Stimulated activated effector memory CD8-positive, alpha-beta T cell treated with anti-CD3 and anti-CD28 coated beads, Interleukin-12 subunit alpha, Interleukin-12 subunit beta, amount 100 ng/mL, for 72 hours (primary cell): ENCODE results near the gene SEC24D.
"Not testable (repeated sequence)": the region's sequence is repeated elsewhere in the genome, so short reads cannot be mapped to it uniquely, and the experiment has no call there.

ENCODE experiments used
- ATAC-seq: fragments of 150-1000 bp; cut with Tn5 transposase; 2 replicates; pipeline ENCODE4 v1.10.0; 2021
- DNase-seq, 2 donors: peaks; one replicate each; pipeline ENCODE4 v3.0.0; 2021 to 2022; ENCODE audit warnings: low spot score in 2 of 2
- H3K27ac Mint-ChIP-seq: one replicate; pipeline ENCODE4 v1.8.0; 2022; ENCODE audit warnings: mild to moderate bottlenecking, mixed read lengths
- H3K36me3 Mint-ChIP-seq: one replicate; pipeline ENCODE4 v1.8.0; 2022; ENCODE audit warnings: mild to moderate bottlenecking, mixed read lengths
- H3K4me1 Mint-ChIP-seq: one replicate; pipeline ENCODE4 v1.8.0; 2022; ENCODE audit warnings: mixed read lengths
- H3K4me3 Mint-ChIP-seq: one replicate; pipeline ENCODE4 v1.8.0; 2022; ENCODE audit warnings: mild to moderate bottlenecking, mixed read lengths
- H3K9me3 Mint-ChIP-seq: one replicate; pipeline ENCODE4 v1.8.0; 2022; ENCODE audit warnings: mixed read lengths

The SEC24D gene

GRCh38 chr4:118835571-118836300, at the start of gene SEC24D:
Gene SEC24D (minus strand): TSS chr4:118836126. CDS start chr4:118833696, 2,430 bp downstream.
- H3K9me3 Mint-ChIP-seq, result no peaks in the 10 kb centered on the region
- peaks cover 52% of the 10 kb centered on the region for H3K36me3 Mint-ChIP-seq
- H3K4me1 Mint-ChIP-seq, result peaks cover 31% of the 10 kb centered on the region
- peak within 1 kb of the TSS; percentile 96 for H3K27ac Mint-ChIP-seq
- DNase-seq (peak; percentile 90 to 92), ATAC-seq (peak; percentile 88)
- peak within 1 kb of the TSS; percentile 91 for H3K4me3 Mint-ChIP-seq

DNA sequence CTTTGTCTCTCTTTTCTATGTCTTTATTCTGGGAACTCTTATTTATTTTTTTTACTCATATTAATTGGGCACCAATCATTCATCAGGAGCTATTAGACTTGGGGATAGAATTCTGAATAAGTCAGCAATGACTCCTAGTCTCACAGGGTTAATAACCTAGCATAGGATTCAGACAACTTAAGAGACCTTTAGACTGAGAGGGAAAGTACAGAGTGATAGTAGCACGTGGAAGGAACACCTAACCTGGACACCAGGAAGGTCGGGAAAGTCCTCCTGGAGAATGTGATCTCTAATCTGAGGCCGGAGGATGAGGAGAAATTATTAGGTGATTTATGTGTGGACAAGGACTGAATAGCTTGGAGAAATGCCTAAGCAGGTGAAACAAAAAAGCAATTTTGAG, 48.8 kb upstream of the SEC24D start:
- Mint-ChIP-seq H3K27ac (no peak overlapping the region), H3K9me3 (no peaks in the 10 kb centered on the region), H3K36me3 (no peaks in the 10 kb centered on the region), H3K4me1 (peaks cover 11% of the 10 kb centered on the region), H3K4me3 (no peak overlapping the region)
- DNase-seq, result no peak
- no peak for ATAC-seq

DNA sequence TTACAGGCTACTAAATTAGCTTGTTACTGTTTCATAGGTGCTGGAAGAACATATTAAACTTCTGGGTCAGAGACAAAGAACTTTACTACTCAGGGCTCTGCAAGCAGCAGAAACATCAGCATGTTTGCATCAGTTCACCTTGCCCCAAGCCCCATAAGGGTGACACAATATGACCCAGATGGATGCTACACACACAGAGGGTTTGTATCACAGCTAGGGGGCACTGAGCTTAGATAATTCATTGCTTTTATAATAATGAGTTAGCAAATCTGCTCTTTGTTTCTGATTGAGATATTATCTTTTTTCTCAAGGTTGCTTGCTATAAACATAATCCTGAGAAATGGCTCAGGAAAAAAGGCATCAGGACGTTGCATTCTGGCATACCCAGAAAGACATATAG, 47.9 kb upstream of the SEC24D start:
- Mint-ChIP-seq H3K4me1 (peaks cover 7% of the 10 kb centered on the region), H3K36me3 (no peaks in the 10 kb centered on the region), H3K9me3 (no peaks in the 10 kb centered on the region), H3K27ac (no peak overlapping the region), H3K4me3 (no peak overlapping the region)
- DNase-seq (no peak), ATAC-seq (no peak)

DNA sequence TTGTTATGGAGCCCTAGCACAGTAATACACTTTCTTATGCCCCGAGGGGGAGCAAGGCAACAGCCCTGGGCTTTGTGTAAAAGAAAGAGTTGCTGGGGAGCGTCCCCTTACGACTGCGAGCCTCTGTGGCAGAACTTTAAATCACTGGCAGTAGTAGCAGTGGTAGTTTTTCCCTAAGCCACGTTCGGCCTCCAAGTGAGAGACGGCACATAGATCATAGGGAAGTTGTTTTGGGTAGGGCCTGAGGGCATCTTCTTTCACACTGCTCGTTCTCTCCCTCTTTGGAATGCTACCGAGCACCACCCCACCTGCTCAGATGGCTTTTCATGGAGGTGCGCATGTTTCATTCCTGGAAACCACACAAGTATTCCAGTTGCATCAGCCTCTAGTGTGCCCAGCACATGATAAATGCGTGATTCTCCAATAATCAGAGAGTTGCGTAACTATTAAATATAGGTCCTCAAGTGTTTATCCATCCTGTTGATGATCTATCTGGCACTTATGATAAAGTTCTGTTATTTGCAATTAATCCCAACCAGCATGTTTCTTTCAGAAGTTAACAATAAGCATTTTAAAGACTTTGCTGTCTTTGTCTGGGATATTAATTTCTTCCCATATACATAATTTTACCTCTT, 45.7 kb upstream of the SEC24D start:
- DNase-seq (no peak), ATAC-seq (no peak)
- no peak overlapping the region for H3K27ac Mint-ChIP-seq

DNA sequence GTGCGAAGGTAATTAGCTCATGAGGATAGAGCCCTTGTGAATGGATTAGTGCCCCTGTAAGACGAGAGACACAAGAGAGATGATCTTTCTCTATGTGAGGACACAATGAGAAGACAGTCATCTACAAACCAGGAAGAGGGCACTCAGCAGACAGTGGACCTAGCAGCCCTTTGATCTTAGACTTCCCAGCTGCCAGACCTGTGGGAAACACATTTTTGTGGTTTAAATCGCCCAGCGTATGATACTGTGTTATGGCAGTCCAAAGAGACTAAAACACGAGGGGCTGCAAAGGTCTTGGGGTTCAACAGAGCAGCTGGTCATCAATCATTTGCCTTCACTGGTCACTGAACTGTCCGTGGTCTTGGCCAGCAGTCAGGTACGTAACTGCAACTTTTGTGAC, 43.5 kb upstream of the SEC24D start:
- Mint-ChIP-seq H3K4me3 (no peak overlapping the region), H3K4me1 (no peaks in the 10 kb centered on the region), H3K27ac (no peak overlapping the region), H3K9me3 (no peaks in the 10 kb centered on the region), H3K36me3 (no peaks in the 10 kb centered on the region)
- ATAC-seq, result no peak
- DNase-seq, result no peak

More for the DNA sequence above, 45.7 kb upstream of the SEC24D start:
- no peaks in the 10 kb centered on the region for H3K9me3 Mint-ChIP-seq
- H3K4me3 Mint-ChIP-seq, result no peak overlapping the region
- no peaks in the 10 kb centered on the region for H3K36me3 Mint-ChIP-seq
- H3K4me1 Mint-ChIP-seq, result no peaks in the 10 kb centered on the region

DNA sequence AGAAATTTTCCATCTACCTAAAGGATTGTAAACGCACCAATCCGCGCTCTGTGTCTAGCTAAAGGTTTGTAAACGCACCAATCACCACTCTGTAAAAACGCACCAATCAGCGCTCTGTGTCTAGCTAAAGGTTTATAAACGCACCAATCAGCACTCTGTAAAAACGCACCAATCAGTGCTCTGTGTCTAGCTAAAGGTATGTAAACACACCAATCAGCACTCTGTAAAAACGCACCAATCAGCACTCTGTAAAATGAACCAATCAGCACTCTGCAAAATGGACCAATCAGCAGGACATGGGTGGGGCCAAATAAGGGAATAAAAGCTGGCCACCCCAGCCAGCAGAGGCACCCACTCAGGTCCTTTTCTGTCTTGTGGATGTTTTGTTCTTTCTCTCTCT, 42.6 kb upstream of the SEC24D start:
- not testable (repeated sequence) for H3K4me3 Mint-ChIP-seq, H3K27ac Mint-ChIP-seq, ATAC-seq, DNase-seq, H3K36me3 Mint-ChIP-seq, H3K4me1 Mint-ChIP-seq, H3K9me3 Mint-ChIP-seq

GRCh38 chr4:118877797-118878196, 41.9 kb upstream of the SEC24D start:
- Mint-ChIP-seq H3K4me1 (no peaks in the 10 kb centered on the region), H3K27ac (no peak overlapping the region), H3K9me3 (no peaks in the 10 kb centered on the region), H3K4me3 (no peak overlapping the region), H3K36me3 (no peaks in the 10 kb centered on the region)
- ATAC-seq (no peak), DNase-seq (no peak)

GRCh38 chr4:118872181-118872580, 36.3 kb upstream of the SEC24D start:
- DNase-seq, result no peak
- H3K4me1 Mint-ChIP-seq, result no peaks in the 10 kb centered on the region
- no peaks in the 10 kb centered on the region for H3K9me3 Mint-ChIP-seq

DNA sequence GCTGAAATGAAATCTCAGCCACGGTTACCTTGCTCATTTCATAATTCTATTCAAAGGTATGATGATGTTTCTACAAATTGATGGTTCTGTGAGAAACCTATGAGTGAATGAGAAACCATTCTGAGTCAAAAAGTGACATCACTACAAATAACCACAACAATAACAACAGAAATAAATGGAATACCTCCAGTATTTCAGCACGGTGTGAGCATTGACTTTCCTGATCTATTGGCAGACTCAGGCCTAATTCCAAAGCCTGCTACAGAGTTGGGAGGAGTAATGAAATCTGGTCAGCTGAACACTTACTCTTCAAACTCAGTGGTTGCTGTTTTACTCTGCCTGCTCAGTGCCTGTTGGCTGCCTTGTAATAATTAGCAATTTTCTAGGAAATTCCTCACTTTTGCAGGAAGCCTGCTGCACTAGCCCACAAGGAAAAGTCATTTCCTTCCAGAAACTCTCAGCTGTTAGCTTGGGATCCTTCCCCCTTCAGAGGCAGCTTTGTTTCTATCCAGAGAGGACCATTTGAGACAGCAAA, 33.9 kb upstream of the SEC24D start:
- no peaks in the 10 kb centered on the region for H3K36me3 Mint-ChIP-seq
- no peaks in the 10 kb centered on the region for H3K9me3 Mint-ChIP-seq
- peaks cover 6% of the 10 kb centered on the region for H3K4me1 Mint-ChIP-seq
- no peak overlapping the region for H3K4me3 Mint-ChIP-seq
- no peak overlapping the region for H3K27ac Mint-ChIP-seq
- DNase-seq (no peak), ATAC-seq (peak; percentile 19)

More at GRCh38 chr4:118872181-118872580, 36.3 kb upstream of the SEC24D start:
- H3K36me3 Mint-ChIP-seq, result no peaks in the 10 kb centered on the region
- no peak for ATAC-seq
- no peak overlapping the region for H3K27ac Mint-ChIP-seq
- no peak overlapping the region for H3K4me3 Mint-ChIP-seq

DNA sequence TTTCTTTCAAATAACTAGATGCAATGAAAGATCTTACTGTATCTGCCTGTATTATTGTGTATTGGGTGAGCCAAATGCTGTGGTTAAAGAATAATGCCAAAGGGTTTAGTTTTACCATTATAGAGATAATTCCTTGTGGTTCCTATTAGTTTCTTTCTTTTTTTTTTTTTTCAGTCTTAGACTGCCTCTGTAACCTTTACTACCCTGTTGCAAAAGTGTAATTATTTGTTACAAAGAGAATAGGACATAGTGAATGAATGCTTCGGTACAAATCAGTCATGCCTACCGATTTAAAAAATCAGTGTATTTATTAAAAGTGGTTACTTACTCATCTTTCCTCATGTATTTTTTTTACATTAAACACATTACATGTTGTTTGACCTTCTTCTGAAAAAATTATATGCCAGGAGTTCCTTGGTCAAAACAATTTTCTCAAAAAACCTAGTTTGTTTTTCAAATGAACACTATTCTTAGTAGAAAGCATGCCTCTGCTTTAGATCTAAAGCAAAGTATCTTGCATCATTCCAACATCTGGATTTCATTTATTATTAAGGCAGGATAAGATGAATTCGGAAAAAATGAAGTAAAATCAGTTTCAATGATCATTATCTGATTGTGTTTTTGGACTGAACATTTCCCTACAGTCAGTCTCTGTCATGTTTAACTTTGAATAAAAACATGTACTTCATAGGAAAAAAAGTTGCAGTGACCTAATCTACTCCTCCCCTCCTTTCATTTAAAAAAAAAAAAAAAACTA, 31.6 kb upstream of the SEC24D start:
- H3K4me3 Mint-ChIP-seq, result no peak overlapping the region
- no peak for DNase-seq
- no peak overlapping the region for H3K27ac Mint-ChIP-seq
- H3K9me3 Mint-ChIP-seq, result no peaks in the 10 kb centered on the region
- no peak for ATAC-seq
- H3K4me1 Mint-ChIP-seq, result peaks cover 6% of the 10 kb centered on the region
- no peaks in the 10 kb centered on the region for H3K36me3 Mint-ChIP-seq

GRCh38 chr4:118866442-118866841, 30.5 kb upstream of the SEC24D start:
- DNase-seq (no peak), ATAC-seq (no peak)
- Mint-ChIP-seq H3K4me1 (peaks cover 6% of the 10 kb centered on the region), H3K9me3 (no peaks in the 10 kb centered on the region), H3K4me3 (no peak overlapping the region), H3K36me3 (no peaks in the 10 kb centered on the region), H3K27ac (no peak overlapping the region)

DNA sequence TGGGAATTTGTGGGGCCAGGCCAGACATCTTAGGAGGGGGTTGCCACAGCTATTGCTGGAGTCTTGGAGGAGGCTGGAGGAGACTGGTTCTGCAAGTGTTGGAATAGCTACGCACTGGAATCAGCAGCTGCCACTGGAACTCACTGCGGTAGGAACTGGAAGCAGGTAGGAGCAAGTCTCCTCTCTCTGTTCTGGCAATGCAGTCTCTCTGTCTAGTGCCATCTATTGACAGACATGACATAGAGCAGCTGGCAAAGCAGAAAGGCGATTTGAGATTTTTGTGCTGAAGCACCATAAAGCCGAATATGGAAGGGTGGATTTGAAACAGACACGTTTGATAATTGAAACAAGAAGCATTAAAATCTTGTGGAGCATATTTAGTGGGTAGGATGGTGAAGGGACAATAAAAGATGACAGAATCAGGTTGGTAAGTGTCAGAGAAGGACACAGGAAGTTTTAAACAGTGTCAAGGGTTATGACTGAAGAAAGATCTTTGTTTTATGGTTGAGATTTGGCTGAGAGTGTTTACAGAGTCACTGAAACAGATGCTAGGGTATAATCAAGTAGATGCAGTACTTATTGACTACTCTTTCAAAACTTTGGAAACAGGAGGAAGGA, 29.3 kb upstream of the SEC24D start:
- DNase-seq (no peak), ATAC-seq (no peak)
- peaks cover 6% of the 10 kb centered on the region for H3K4me1 Mint-ChIP-seq
- H3K27ac Mint-ChIP-seq, result no peak overlapping the region
- H3K36me3 Mint-ChIP-seq, result no peaks in the 10 kb centered on the region
- H3K9me3 Mint-ChIP-seq, result no peaks in the 10 kb centered on the region
- H3K4me3 Mint-ChIP-seq, result no peak overlapping the region

DNA sequence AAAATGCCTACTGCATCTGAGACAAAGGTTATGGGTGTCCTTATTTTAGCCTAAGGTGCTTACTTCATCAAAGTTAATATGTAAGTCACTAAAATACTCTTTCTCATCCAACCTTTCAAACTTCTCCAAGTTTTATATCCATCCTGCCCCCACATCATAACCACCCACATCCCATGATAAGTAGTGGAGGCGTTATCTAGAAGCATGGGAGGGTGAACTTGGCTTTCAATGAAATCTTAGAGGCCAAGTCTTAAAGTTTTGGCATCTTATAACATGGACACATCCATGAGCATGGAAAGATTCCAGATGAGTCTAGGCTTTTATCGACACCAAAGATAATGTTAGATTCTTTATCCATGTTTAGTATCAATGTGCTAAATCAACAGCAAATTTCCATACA, 22.9 kb upstream of the SEC24D start:
- H3K9me3 Mint-ChIP-seq, result no peaks in the 10 kb centered on the region
- H3K27ac Mint-ChIP-seq, result no peak overlapping the region
- H3K4me3 Mint-ChIP-seq, result no peak overlapping the region

GRCh38 chr4:118857760-118858159, 21.8 kb upstream of the SEC24D start:
- ATAC-seq, result no peak
- Mint-ChIP-seq H3K27ac (no peak overlapping the region), H3K4me1 (no peaks in the 10 kb centered on the region)

More for the DNA sequence above, 22.9 kb upstream of the SEC24D start:
- no peak for ATAC-seq
- no peaks in the 10 kb centered on the region for H3K36me3 Mint-ChIP-seq
- DNase-seq, result no peak
- H3K4me1 Mint-ChIP-seq, result no peaks in the 10 kb centered on the region

DNA sequence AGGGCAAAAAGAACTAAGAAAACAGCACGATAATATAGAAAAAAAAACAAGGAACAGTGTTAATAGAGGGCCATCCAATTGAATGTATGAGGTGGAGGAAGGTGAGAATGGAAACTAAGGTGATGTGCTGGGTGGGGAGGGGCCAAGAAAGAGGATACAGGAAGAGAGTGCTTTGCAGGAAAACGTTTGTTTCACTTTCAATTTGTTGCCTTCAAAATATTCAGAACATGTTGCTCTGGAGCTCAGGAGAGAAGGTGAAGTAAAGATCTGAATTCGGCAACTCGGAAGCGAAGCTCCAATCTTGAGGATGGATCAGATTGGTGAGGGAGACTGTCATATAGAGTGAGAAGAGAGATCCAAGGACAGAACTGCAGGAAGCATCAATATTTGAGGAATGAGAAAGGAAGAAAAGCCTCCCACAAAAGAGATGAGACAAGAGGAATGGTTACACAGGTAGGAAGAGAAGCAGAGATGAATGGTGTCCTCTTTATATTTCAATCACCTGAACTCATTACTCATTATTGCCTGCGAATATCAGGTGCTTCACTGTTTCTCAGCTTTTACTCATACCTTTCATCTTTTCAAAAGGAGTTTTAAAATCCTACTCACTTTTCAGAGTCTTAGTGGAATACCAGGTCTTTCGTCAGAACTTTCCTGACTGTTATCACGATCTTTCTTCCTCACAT, 14.7 kb upstream of the SEC24D start:
- Mint-ChIP-seq H3K27ac (peak overlapping the region; percentile 95), H3K9me3 (no peaks in the 10 kb centered on the region), H3K4me1 (peaks cover 15% of the 10 kb centered on the region), H3K36me3 (no peaks in the 10 kb centered on the region), H3K4me3 (peak overlapping the region; percentile 81)
- DNase-seq (no peak), ATAC-seq (peak; percentile 75)

More at GRCh38 chr4:118857760-118858159, 21.8 kb upstream of the SEC24D start:
- Mint-ChIP-seq H3K36me3 (no peaks in the 10 kb centered on the region), H3K4me3 (no peak overlapping the region), H3K9me3 (no peaks in the 10 kb centered on the region)
- DNase-seq, result no peak
